AG04450 (cell line): ENCODE results near the gene PI16. TPM values are rescaled to one million over a fixed set of nuclear protein-coding genes. Genes with fewer than 3 reads are reported as not detected.

Experiments used
- CTCF ChIA-PET: fragments of 300-600, 350-600 bp; formaldehyde crosslinking; extraction: SDS; loops from one replicate; lab custom pipeline; 2022; ENCODE audit warnings: antibody characterized with exemption, inconsistent platforms; lab: Charles Lee
- POLR2A ChIA-PET: fragments of 350-600 bp; formaldehyde crosslinking; extraction: SDS; loops from one replicate; lab custom pipeline; 2021; ENCODE audit warnings: antibody characterized with exemption, inconsistent platforms; lab: Yijun Ruan, JAX
- DNase-seq: peaks from one replicate; pipeline ENCODE4 v3.0.0-alpha.2; 2011; ENCODE audit warnings: low read depth, low spot score
- H3K27ac ChIP-seq: one replicate; pipeline ENCODE4 v1.5.1; 2012; ENCODE audit warnings: low read depth, low read length, control low read depth
- H3K27me3 ChIP-seq: one replicate; pipeline ENCODE4 v1.6.0; 2012; ENCODE audit warnings: low read length; ENCODE audit not compliant: control insufficient read depth, insufficient read depth
- H3K4me3 ChIP-seq: 2 replicates; pipeline ENCODE4 v1.5.1; 2011; ENCODE audit warnings: mild to moderate bottlenecking, low read depth, low read length, control low read depth
- H3K9me3 ChIP-seq: 2 replicates; pipeline ENCODE4 v1.5.1; 2012; ENCODE audit warnings: low read length; ENCODE audit not compliant: control insufficient read depth, insufficient read depth
- CTCF ChIP-seq: IDR thresholded peaks from 2 replicates; pipeline ENCODE4 v1.5.1; 2011; ENCODE audit warnings: low read depth, low read length, control low read depth, inconsistent platforms
- polyA plus RNA-seq: library from polyadenylated mRNA; depleted of rRNA; stranded (reverse); fragments of >200 nt; gene quantifications from 2 replicates; pipeline ENCODE4 v1.2.3, GENCODE V29; 2011

The PI16 gene
- polyA plus RNA-seq, 1 experiment: 0.05 TPM

GRCh38 chr6:37007340-37008043, 53.0 kb downstream of the PI16 start:
- DNase-seq: no peak
- Histone ChIP-seq H3K4me3 (no peak overlapping the region), H3K27me3 (peaks cover 4% of the 10 kb centered on the region), H3K9me3 (no peaks in the 10 kb centered on the region; the same call in 1 of the 2 replicates), H3K27ac (no peak overlapping the region)
- POLR2A ChIA-PET: interaction anchor here (1.1 kb wide), 1 partner anchor 22 kb away, joined by 3 read pairs; the partner anchor contains the start of gene MTCH1
- TF ChIP-seq CTCF: no peak
- CTCF ChIA-PET: interaction anchor here (1.1 to 2.1 kb wide), 2 partner anchors 10 to 122 kb away, joined by 5 to 18 read pairs; partner anchors contain the start of gene C6orf89

GRCh38 chr6:37008484-37009465, 54.2 kb downstream of the PI16 start:
- H3K27me3 ChIP-seq: no peaks in the 10 kb centered on the region
- no peak overlapping the region for H3K4me3 ChIP-seq
- ChIA-PET POLR2A (interaction anchor here (0.7 kb wide), 1 partner anchor 25 kb away, joined by 6 read pairs; no protein-coding TSS in a partner anchor), CTCF (interaction anchor here (0.8 to 1.1 kb wide), 3 partner anchors 9 to 243 kb away, joined by 3 read pairs; no protein-coding TSS in a partner anchor)
- no peaks in the 10 kb centered on the region; the same call in 1 of the 2 replicates for H3K9me3 ChIP-seq
- no peak for DNase-seq
- no peak for TF ChIP-seq CTCF
- no peak overlapping the region for H3K27ac ChIP-seq

- no peak for DNase-seq
- CTCF ChIA-PET: interaction anchor here (0.6 to 1.0 kb wide), 2 partner anchors 67 to 125 kb away, joined by 3 to 4 read pairs; no protein-coding TSS in a partner anchor
- Histone ChIP-seq H3K4me3 (no peak overlapping the region), H3K27ac (no peak overlapping the region), H3K27me3 (no peaks in the 10 kb centered on the region), H3K9me3 (no peaks in the 10 kb centered on the region; the same call in 1 of the 2 replicates)
- POLR2A ChIA-PET: interaction anchor here (1.2 kb wide), 1 partner anchor 24 kb away, joined by 3 read pairs; the partner anchor contains the start of gene MTCH1
- no peak for TF ChIP-seq CTCF
Observed at GRCh38 chr6:37010402-37010892, 55.9 kb downstream of the PI16 start.

- Histone ChIP-seq H3K27me3 (no peaks in the 10 kb centered on the region), H3K9me3 (no peaks in the 10 kb centered on the region; the same call in 1 of the 2 replicates), H3K4me3 (no peak overlapping the region), H3K27ac (no peak overlapping the region)
- ChIA-PET POLR2A (interaction anchor here (1.3 kb wide), 1 partner anchor 25 kb away, joined by 10 read pairs; the partner anchor contains the start of gene MTCH1), CTCF (interaction anchor here (0.5 to 0.8 kb wide), 4 partner anchors 98 to 253 kb away, joined by 3 to 6 read pairs (median 4); no protein-coding TSS in a partner anchor)
- no peak for TF ChIP-seq CTCF
- DNase-seq: peak; percentile 47
Observed at GRCh38 chr6:37011656-37012378, 57.3 kb downstream of the PI16 start.
